Activated CD8-positive, alpha-beta T cell treated with anti-CD3 and anti-CD28 coated beads, Interleukin-2, amount 10 ng/mL, durations not matched to agents 7 days and 5 days (primary cell): ENCODE results near the gene PITX1. TPM values are rescaled to one million over a fixed set of nuclear protein-coding genes. Genes with fewer than 3 reads are reported as not detected.
"Not testable (repeated sequence)": the region's sequence is repeated elsewhere in the genome, so short reads cannot be mapped to it uniquely, and the experiment has no call there.

Experiments used
- ATAC-seq: fragments of 150-1000 bp; cut with Tn5 transposase; one replicate; pipeline ENCODE4 v1.10.0; 2021; ENCODE audit warnings: moderate library complexity
- CTCF ChIA-PET: fragments of 350-600 bp; sonication (Branson Sonifier 250); formaldehyde crosslinking; loops from one replicate; lab custom pipeline; 2021; ENCODE audit warnings: antibody characterized with exemption; lab: Charles Lee
- POLR2A ChIA-PET: fragments of 350-600 bp; sonication (Branson Sonifier 250); formaldehyde crosslinking; loops from one replicate; lab custom pipeline; 2021; ENCODE audit warnings: antibody characterized with exemption; lab: Charles Lee
- DNase-seq: peaks from one replicate; pipeline ENCODE4 v3.0.0-alpha.2; 2020
- H3K27ac Mint-ChIP-seq: one replicate; pipeline ENCODE4 v1.8.0; 2021; ENCODE audit warnings: mild to moderate bottlenecking, mixed read lengths
- H3K27me3 Mint-ChIP-seq: one replicate; pipeline ENCODE4 v1.8.0; 2021; ENCODE audit warnings: low read depth, mixed read lengths
- H3K36me3 Mint-ChIP-seq: one replicate; pipeline ENCODE4 v1.8.0; 2021; ENCODE audit warnings: low read depth, mixed read lengths
- H3K4me1 Mint-ChIP-seq: one replicate; pipeline ENCODE4 v1.8.0; 2021; ENCODE audit warnings: low read depth, mixed read lengths
- H3K4me3 Mint-ChIP-seq: one replicate; pipeline ENCODE4 v1.8.0; 2021; ENCODE audit warnings: mild to moderate bottlenecking, mixed read lengths
- H3K9me3 Mint-ChIP-seq: one replicate; pipeline ENCODE4 v1.8.0; 2022; ENCODE audit warnings: mixed read lengths; ENCODE audit not compliant: insufficient read depth
- total RNA-seq, 2 experiments: library from RNA; stranded (reverse); gene quantifications; one replicate each; pipeline ENCODE4 v1.2.3, GENCODE V29; 2021

Gene PITX1
- total RNA-seq, 2 experiments from 2014 or later = not detected

DNA sequence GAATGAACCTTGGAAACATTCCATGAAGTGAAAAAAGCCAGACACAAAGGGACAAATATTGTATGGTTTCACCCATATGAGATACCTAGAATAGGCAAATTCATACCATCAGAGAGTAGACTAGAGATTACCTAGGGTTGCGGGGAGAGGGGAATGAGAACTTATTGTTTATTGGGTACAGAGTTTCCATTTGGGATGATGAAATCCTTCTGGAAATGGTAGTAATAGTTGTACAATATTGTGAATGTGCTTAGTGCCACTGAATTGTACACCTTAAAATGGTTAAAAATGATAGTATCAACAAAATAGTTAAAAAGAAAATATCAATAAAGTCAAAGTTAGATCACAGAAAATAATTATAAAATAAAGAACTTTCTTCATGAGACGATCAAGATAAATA lies 40.9 kb downstream of the PITX1 start:
- ChIA-PET POLR2A (no interaction called here), CTCF (no interaction called here)
- Mint-ChIP-seq H3K36me3 (no peaks in the 10 kb centered on the region), H3K27ac (no peak overlapping the region), H3K4me1 (no peaks in the 10 kb centered on the region), H3K9me3 (no peaks in the 10 kb centered on the region), H3K27me3 (peaks cover 11% of the 10 kb centered on the region), H3K4me3 (no peak overlapping the region)
- ATAC-seq (no peak), DNase-seq (no peak)

- DNase-seq (no peak), ATAC-seq (no peak)
- no peaks in the 10 kb centered on the region for H3K4me1 Mint-ChIP-seq
- H3K27me3 Mint-ChIP-seq = peaks cover 12% of the 10 kb centered on the region
- ChIA-PET CTCF (no interaction called here), POLR2A (no interaction called here)
- H3K27ac Mint-ChIP-seq = no peak overlapping the region
- no peaks in the 10 kb centered on the region for H3K9me3 Mint-ChIP-seq
- H3K4me3 Mint-ChIP-seq = no peak overlapping the region
- H3K36me3 Mint-ChIP-seq = no peaks in the 10 kb centered on the region
Observed at GRCh38 chr5:134992148-134992547, 41.9 kb downstream of the PITX1 start.

GRCh38 chr5:134990183-134990582 lies 43.8 kb downstream of the PITX1 start:
- POLR2A ChIA-PET, CTCF ChIA-PET: not testable (repeated sequence)

GRCh38 chr5:134989266-134989830 lies 44.7 kb downstream of the PITX1 start:
- H3K27ac Mint-ChIP-seq = no peak overlapping the region
- DNase-seq (no peak), ATAC-seq (no peak)
- H3K9me3 Mint-ChIP-seq = peaks cover under 1% of the 10 kb centered on the region
- ChIA-PET CTCF (no interaction called here), POLR2A (no interaction called here)
- no peak overlapping the region for H3K4me3 Mint-ChIP-seq
- H3K27me3 Mint-ChIP-seq = peaks cover 10% of the 10 kb centered on the region
- H3K36me3 Mint-ChIP-seq = no peaks in the 10 kb centered on the region
- no peaks in the 10 kb centered on the region for H3K4me1 Mint-ChIP-seq

More at GRCh38 chr5:134990183-134990582, 43.8 kb downstream of the PITX1 start:
- H3K4me3 Mint-ChIP-seq, H3K9me3 Mint-ChIP-seq, H3K27ac Mint-ChIP-seq, H3K36me3 Mint-ChIP-seq, DNase-seq, ATAC-seq, H3K4me1 Mint-ChIP-seq: not testable (repeated sequence)
- peaks cover 14% of the 10 kb centered on the region for H3K27me3 Mint-ChIP-seq

DNA sequence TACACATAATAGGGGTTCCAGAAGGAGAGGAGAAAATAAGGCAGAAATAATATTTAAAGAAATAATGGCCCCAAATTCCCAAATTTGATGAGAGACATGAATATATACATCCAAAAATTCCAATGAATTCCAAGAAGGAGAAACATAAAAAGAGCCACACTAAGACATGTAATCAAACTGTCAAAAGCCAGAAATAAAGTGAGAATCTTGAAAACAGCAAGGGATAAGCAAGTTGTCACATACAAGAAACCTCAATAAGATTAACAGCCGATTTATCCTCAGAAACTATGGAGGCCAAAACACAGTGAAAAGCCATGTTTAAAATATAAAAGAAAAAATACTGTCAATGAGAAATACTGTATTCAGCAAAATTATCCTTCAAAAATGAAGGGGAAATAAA lies 51.8 kb downstream of the PITX1 start:
- ChIA-PET POLR2A (no interaction called here), CTCF (no interaction called here)
- Mint-ChIP-seq H3K36me3 (peaks cover 15% of the 10 kb centered on the region), H3K27me3 (peaks cover 2% of the 10 kb centered on the region), H3K4me3 (no peak overlapping the region), H3K9me3 (peaks cover 26% of the 10 kb centered on the region), H3K4me1 (no peaks in the 10 kb centered on the region), H3K27ac (no peak overlapping the region)
- ATAC-seq = no peak
- no peak for DNase-seq

GRCh38 chr5:134979416-134979815 lies 54.6 kb downstream of the PITX1 start:
- ATAC-seq (no peak), DNase-seq (no peak)
- Mint-ChIP-seq H3K9me3 (peaks cover 26% of the 10 kb centered on the region), H3K27ac (no peak overlapping the region), H3K36me3 (peaks cover 19% of the 10 kb centered on the region), H3K4me1 (no peaks in the 10 kb centered on the region), H3K27me3 (no peaks in the 10 kb centered on the region), H3K4me3 (no peak overlapping the region)
- ChIA-PET POLR2A (no interaction called here), CTCF (no interaction called here)

Other genes starting within 250 kb of the PITX1 start
- gene C5orf24, start 188.3 kb downstream of the PITX1 start, total RNA-seq = 10 to 100 TPM; 25.8 to 30.5 TPM
- gene TXNDC15, start 159.9 kb downstream of the PITX1 start, total RNA-seq = 10 to 100 TPM; 42.6 to 46.7 TPM
- 10 to 100 TPM; 11.3 to 14.4 TPM for gene PCBD2, start 129.1 kb downstream of the PITX1 start, total RNA-seq
- gene CATSPER3, start 66.3 kb downstream of the PITX1 start, total RNA-seq = under 1 TPM; 0.68 to 0.89 TPM